Motor neuron (in vitro differentiated cells): ENCODE results near the gene UTP18. TPM values are rescaled to one million over a fixed set of nuclear protein-coding genes. Genes with fewer than 3 reads are reported as not detected.
A peak's percentile ranks its signal among the peaks of the same experiment; 100 is the strongest.
"Not testable (repeated sequence)": the region's sequence is repeated elsewhere in the genome, so short reads cannot be mapped to it uniquely, and the experiment has no call there.

Experiments used
- ATAC-seq, 8 experiments: fragments of 200-7000 bp; cut with Tn5 transposase; replicated peaks in 6 of 8; 2 replicates each; pipeline ENCODE4 v1.8.0; 2021; ENCODE audit warnings: mild to moderate bottlenecking in 8 of 8, moderate library complexity in 8 of 8
- H3K27ac ChIP-seq, 2 donors: fragments of 250-450 bp; sonication (Bioruptor Pico); 2 replicates each; pipeline ENCODE4 v1.9.0; 2021; ENCODE audit warnings: antibody characterized with exemption in 2 of 2, mild to moderate bottlenecking in 2 of 2, moderate library complexity in 1 of 2
- H3K4me1 ChIP-seq, 2 donors: fragments of 250-450 bp; sonication (Bioruptor Pico); replicated peaks in 1 of 2; 2 replicates each; pipeline ENCODE4 v1.6.1; 2021; ENCODE audit warnings: antibody characterized with exemption in 2 of 2, mild to moderate bottlenecking in 2 of 2, moderate library complexity in 1 of 2
- H3K4me3 ChIP-seq, 5 donors: fragments of 250-450 bp; sonication (Bioruptor Pico); 2 replicates each; pipeline ENCODE4 v1.9.0; 2021; ENCODE audit warnings: antibody characterized with exemption in 5 of 5, mild to moderate bottlenecking in 5 of 5, moderate library complexity in 4 of 5
- WGBS, 10 experiments: fragments of 450-650 bp; shearing (Covaris generic); methylation state at CpG; one replicate each; pipeline ENCODE4 v1.0.0; 2022; 5-methylcytosine and 5-hydroxymethylcytosine counted together
- in situ Hi-C, 9 experiments: fragments of 400-800 bp; cut with MboI; loops; one replicate each; pipeline ENCODE4 v1.15.0; 2021; ENCODE audit warnings: low sequenced_read_pairs in 9 of 9, low pct_unique_long_range_greater_than_20kb in 2 of 9; ENCODE audit not compliant: unreplicated experiment in 9 of 9
- total RNA-seq, 8 experiments: library from RNA; unstranded; fragments of 300-600 nt; gene quantifications; 2 replicates each; pipeline versions ENCODE4 v1.2.3 to v1.2.4, GENCODE V29; 2022

Gene UTP18
- total RNA-seq, 8 experiments from 2014 or later: 28.7 to 47.1 (median 37.6) TPM

GRCh38 chr17:51319186-51319585 is 58.8 kb downstream of the UTP18 start:
- 67 to 88% (median 83%) methylated on average over 1 of the region's 1 CpG; no CpG with 5 or more reads in 6 of the 10 experiments for WGBS, 10 experiments
- in situ Hi-C loops: loop anchor here in 1 of 9 experiments (10.0 kb wide), 1 partner anchor 216 kb away; no protein-coding TSS in a partner anchor
- no peak for ATAC-seq
- Histone ChIP-seq H3K4me1 (no peaks in the 10 kb centered on the region), H3K27ac (no peak overlapping the region), H3K4me3 (no peak overlapping the region)

- Histone ChIP-seq H3K4me1 (no peaks in the 10 kb centered on the region), H3K27ac (no peak overlapping the region), H3K4me3 (no peak overlapping the region)
- in situ Hi-C loops: no loop called here
- 0 to 83% (median 25%) methylated on average over 1 to 3 of the region's 3 CpGs; no CpG with 5 or more reads in 1 of the 10 experiments for WGBS, 10 experiments
- ATAC-seq: peak in 4 of 8 experiments; percentile 27 to 99 (median 94)
Observed at GRCh38 chr17:51322390-51323029, 62.2 kb downstream of the UTP18 start.

GRCh38 chr17:51325471-51325870 is 65.1 kb downstream of the UTP18 start:
- no peaks in the 10 kb centered on the region for H3K4me1 ChIP-seq
- 0 to 94% (median 84%) methylated on average over 1 to 7 of the region's 7 CpGs; no CpG with 5 or more reads in 2 of the 10 experiments for WGBS, 10 experiments
- no peak overlapping the region for H3K4me3 ChIP-seq
- ATAC-seq: no peak
- H3K27ac ChIP-seq: no peak overlapping the region
- in situ Hi-C loops: no loop called here

- H3K4me3 ChIP-seq, ATAC-seq, H3K27ac ChIP-seq, in situ Hi-C loops, H3K4me1 ChIP-seq: not testable (repeated sequence)
- WGBS, 10 experiments: 20 to 79% (median 40%) methylated on average over 1 to 4 of the region's 7 CpGs; no CpG with 5 or more reads in 3 of the 10 experiments
Observed at GRCh38 chr17:51330861-51331503, 70.6 kb downstream of the UTP18 start.

GRCh38 chr17:51335006-51335590 is 74.8 kb downstream of the UTP18 start:
- peak in 3 of 8 experiments; percentile 36 to 68 (median 62) for ATAC-seq
- H3K27ac ChIP-seq: no peak overlapping the region
- H3K4me3 ChIP-seq: no peak overlapping the region
- 92% methylated on average over 2 of the region's 3 CpGs; no CpG with 5 or more reads in 9 of the 10 experiments for WGBS, 10 experiments
- in situ Hi-C loops: no loop called here
- H3K4me1 ChIP-seq: no peaks in the 10 kb centered on the region

GRCh38 chr17:51335883-51336822 is 75.8 kb downstream of the UTP18 start:
- Histone ChIP-seq H3K27ac (no peak overlapping the region), H3K4me3 (no peak overlapping the region), H3K4me1 (no peaks in the 10 kb centered on the region)
- ATAC-seq: no peak
- WGBS, 10 experiments: 5 to 100% (median 59%) methylated on average over 1 to 5 of the region's 5 CpGs
- in situ Hi-C loops: no loop called here

GRCh38 chr17:51341457-51341856 is 81.1 kb downstream of the UTP18 start:
- WGBS, 10 experiments: 40 to 100% (median 84%) methylated on average over 1 to 3 of the region's 3 CpGs; no CpG with 5 or more reads in 4 of the 10 experiments
- H3K27ac ChIP-seq: no peak overlapping the region
- H3K4me3 ChIP-seq: no peak overlapping the region
- peaks cover 2 to 6% of the 10 kb centered on the region in 2 donors for H3K4me1 ChIP-seq
- in situ Hi-C loops: no loop called here
- no peak for ATAC-seq

- WGBS, 10 experiments: 0 to 83% (median 67%) methylated on average over 1 to 2 of the region's 2 CpGs; no CpG with 5 or more reads in 5 of the 10 experiments
- H3K4me1 ChIP-seq: peaks cover 5 to 9% of the 10 kb centered on the region in 2 donors
- no peak overlapping the region for H3K27ac ChIP-seq
- in situ Hi-C loops: no loop called here
- H3K4me3 ChIP-seq: no peak overlapping the region
- ATAC-seq: no peak
Observed at GRCh38 chr17:51342257-51342656, 81.9 kb downstream of the UTP18 start.

- in situ Hi-C loops: no loop called here
- H3K4me3 ChIP-seq: no peak overlapping the region
- H3K27ac ChIP-seq: no peak overlapping the region
- peaks cover 5 to 9% of the 10 kb centered on the region in 2 donors for H3K4me1 ChIP-seq
- 16 to 91% (median 61%) methylated on average over 2 to 9 of the region's 9 CpGs; no CpG with 5 or more reads in 1 of the 10 experiments for WGBS, 10 experiments
- peak in 3 of 8 experiments; percentile 71 to 86 (median 83) for ATAC-seq
Observed at GRCh38 chr17:51344532-51344931, 84.2 kb downstream of the UTP18 start.

- Histone ChIP-seq H3K4me3 (no peak overlapping the region), H3K4me1 (peaks cover 5 to 9% of the 10 kb centered on the region in 2 donors), H3K27ac (no peak overlapping the region)
- WGBS, 10 experiments: 31 to 83% (median 51%) methylated on average over 1 to 9 of the region's 9 CpGs
- in situ Hi-C loops: no loop called here
- ATAC-seq: peak in 6 of 8 experiments; percentile 67 to 90 (median 77)
Observed at GRCh38 chr17:51346218-51346982, 86.1 kb downstream of the UTP18 start.
